WTC11 (cell line): ENCODE measurements around the gene AEBP2. TPM values are rescaled to one million over a fixed set of nuclear protein-coding genes. Genes with fewer than 3 reads are reported as not detected.

Experiments used
- ATAC-seq: fragments of 200-7000 bp; cut with Tn5 transposase; 2 replicates; pipeline ENCODE4 v1.10.0; 2021; ENCODE audit warnings: mild to moderate bottlenecking, moderate library complexity
- CTCF ChIA-PET: fragments of 300-600 bp; sonication (Branson Sonifier 250); formaldehyde crosslinking; loops from one replicate; lab custom pipeline; 2021; ENCODE audit warnings: antibody characterized with exemption; lab: Charles Lee
- POLR2A ChIA-PET: fragments of 350-600 bp; sonication (Branson Sonifier 250); formaldehyde crosslinking; loops from one replicate; lab custom pipeline; 2021; ENCODE audit warnings: antibody characterized with exemption; lab: Charles Lee
- DNase-seq: peaks from one replicate; pipeline ENCODE4 v3.0.0; 2021; ENCODE audit warnings: low spot score
- H3K27ac Mint-ChIP-seq: 2 replicates; pipeline ENCODE4 v1.8.0; 2021; ENCODE audit warnings: mixed read lengths
- H3K27me3 Mint-ChIP-seq: 2 replicates; pipeline ENCODE4 v1.8.0; 2021; ENCODE audit warnings: low read depth, mild to moderate bottlenecking, moderate library complexity, mixed read lengths
- H3K36me3 Mint-ChIP-seq: 2 replicates; pipeline ENCODE4 v1.8.0; 2021; ENCODE audit warnings: mixed read lengths
- H3K4me1 Mint-ChIP-seq: 2 replicates; pipeline ENCODE4 v1.8.0; 2022; ENCODE audit warnings: mixed read lengths
- H3K4me3 Mint-ChIP-seq: 2 replicates; pipeline ENCODE4 v1.8.0; 2021; ENCODE audit warnings: mild to moderate bottlenecking, moderate library complexity, mixed read lengths
- H3K9me3 Mint-ChIP-seq: 2 replicates; pipeline ENCODE4 v1.8.0; 2021; ENCODE audit warnings: mixed read lengths
- CDX4 ChIP-seq: fragments of 250-450 bp; sonication (Bioruptor Pico); IDR thresholded peaks from 2 replicates; pipeline ENCODE4 v1.9.0; 2021; ENCODE audit warnings: moderate library complexity, mild to moderate bottlenecking, inconsistent platforms, borderline replicate concordance
- CREM ChIP-seq: sonication (generic); formaldehyde crosslinking; IDR thresholded peaks from 2 replicates; pipeline ENCODE4 v1.8.1; 2022; ENCODE audit warnings: mild to moderate bottlenecking, missing genetic modification reagents, moderate library complexity
- ETV6 ChIP-seq: sonication (generic); formaldehyde crosslinking; IDR thresholded peaks from 2 replicates; pipeline ENCODE4 v1.8.1; 2022; ENCODE audit warnings: mild to moderate bottlenecking, missing genetic modification reagents
- GRHL2 ChIP-seq: fragments of 250-450 bp; sonication (Bioruptor Pico); IDR thresholded peaks from 2 replicates; pipeline ENCODE4 v1.8.0; 2022; ENCODE audit warnings: mild to moderate bottlenecking, moderate library complexity; ENCODE audit not compliant: insufficient replicate concordance, severe bottlenecking
- GTF2I ChIP-seq: fragments of 250-450 bp; sonication (Bioruptor Pico); conservative IDR thresholded peaks from 2 replicates; pipeline ENCODE4 v1.4.0; 2021; ENCODE audit warnings: mild to moderate bottlenecking
- HMGA2 ChIP-seq: fragments of 250-450 bp; sonication (Bioruptor Pico); IDR thresholded peaks from 2 replicates; pipeline ENCODE4 v1.4.0; 2021; ENCODE audit warnings: mild to moderate bottlenecking, moderate library complexity
- JAZF1 ChIP-seq: fragments of 250-450 bp; sonication (Bioruptor Pico); IDR thresholded peaks from 2 replicates; pipeline ENCODE4 v1.9.0; 2021; ENCODE audit warnings: moderate library complexity, mild to moderate bottlenecking, inconsistent platforms
- OVOL2 ChIP-seq: fragments of 250-450 bp; sonication (Bioruptor Pico); IDR thresholded peaks from 2 replicates; pipeline ENCODE4 v1.9.0; 2021; ENCODE audit warnings: mild to moderate bottlenecking, borderline replicate concordance
- PRRX2 ChIP-seq: fragments of 250-450 bp; sonication (Bioruptor Pico); IDR thresholded peaks from 2 replicates; pipeline ENCODE4 v1.8.0; 2021; ENCODE audit warnings: mild to moderate bottlenecking
- RORB ChIP-seq: fragments of 250-450 bp; sonication (Bioruptor Pico); IDR thresholded peaks from 2 replicates; pipeline ENCODE4 v1.9.0; 2021; ENCODE audit warnings: mild to moderate bottlenecking
- ZBTB43 ChIP-seq: sonication (generic); formaldehyde crosslinking; IDR thresholded peaks from 2 replicates; pipeline ENCODE4 v1.8.1; 2023; ENCODE audit warnings: mild to moderate bottlenecking, missing genetic modification reagents
- ZNF425 ChIP-seq: fragments of 250-450 bp; sonication (Bioruptor Pico); conservative IDR thresholded peaks from 2 replicates; pipeline ENCODE4 v1.9.0; 2021; ENCODE audit warnings: mild to moderate bottlenecking
- total RNA-seq: library from RNA; stranded (reverse); gene quantifications from 3 replicates; pipeline ENCODE4 v1.2.3, GENCODE V29; 2021
- TF ChIP-seq, protein P1 (sequence below): sonication (generic); formaldehyde crosslinking; IDR thresholded peaks from 2 replicates; pipeline ENCODE4 v1.8.1; 2022; ENCODE audit warnings: mild to moderate bottlenecking, missing genetic modification reagents, moderate library complexity, borderline replicate concordance
- TF ChIP-seq, protein P2 (sequence below): sonication (generic); formaldehyde crosslinking; IDR thresholded peaks from 2 replicates; pipeline ENCODE4 v1.8.1; 2022; ENCODE audit warnings: mild to moderate bottlenecking, moderate library complexity, missing genetic modification reagents

AEBP2 gene
- total RNA-seq, 1 experiment from 2014 or later: 65.9 TPM

- Mint-ChIP-seq H3K4me3 (peak overlapping the region; percentile 60), H3K4me1 (peaks cover 59% of the 10 kb centered on the region)
Measured at GRCh38 chr12:19444097-19444496, 4.8 kb downstream of the AEBP2 start.

DNA sequence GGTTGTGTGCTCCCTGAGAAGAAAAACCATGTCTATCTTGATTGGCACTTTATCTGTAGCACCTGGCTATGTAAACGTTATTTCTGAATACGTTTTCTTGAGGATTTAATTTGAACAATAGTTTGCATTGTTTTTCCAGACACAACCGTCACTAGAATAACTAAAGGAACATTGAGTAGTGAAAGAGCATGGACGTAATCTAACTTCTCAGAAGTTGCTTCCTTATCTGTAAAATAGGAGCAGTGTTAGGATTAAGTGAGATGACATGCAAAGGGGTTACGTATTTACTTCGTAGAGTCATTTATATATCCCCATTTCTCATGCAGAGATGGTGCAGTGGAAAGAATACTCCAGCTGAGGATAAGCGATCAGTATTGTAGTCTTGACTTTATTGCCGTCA lies 8.1 kb downstream of the AEBP2 start:
- no peak for DNase-seq
- H3K27me3 Mint-ChIP-seq: no peaks in the 10 kb centered on the region
- peaks cover 12% of the 10 kb centered on the region for H3K36me3 Mint-ChIP-seq
- H3K4me1 Mint-ChIP-seq: peaks cover 76% of the 10 kb centered on the region
- TF ChIP-seq, protein P1, sequence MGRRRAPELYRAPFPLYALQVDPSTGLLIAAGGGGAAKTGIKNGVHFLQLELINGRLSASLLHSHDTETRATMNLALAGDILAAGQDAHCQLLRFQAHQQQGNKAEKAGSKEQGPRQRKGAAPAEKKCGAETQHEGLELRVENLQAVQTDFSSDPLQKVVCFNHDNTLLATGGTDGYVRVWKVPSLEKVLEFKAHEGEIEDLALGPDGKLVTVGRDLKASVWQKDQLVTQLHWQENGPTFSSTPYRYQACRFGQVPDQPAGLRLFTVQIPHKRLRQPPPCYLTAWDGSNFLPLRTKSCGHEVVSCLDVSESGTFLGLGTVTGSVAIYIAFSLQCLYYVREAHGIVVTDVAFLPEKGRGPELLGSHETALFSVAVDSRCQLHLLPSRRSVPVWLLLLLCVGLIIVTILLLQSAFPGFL (CRISPR knock-in tag): no peak
- TF ChIP-seq, protein P2, sequence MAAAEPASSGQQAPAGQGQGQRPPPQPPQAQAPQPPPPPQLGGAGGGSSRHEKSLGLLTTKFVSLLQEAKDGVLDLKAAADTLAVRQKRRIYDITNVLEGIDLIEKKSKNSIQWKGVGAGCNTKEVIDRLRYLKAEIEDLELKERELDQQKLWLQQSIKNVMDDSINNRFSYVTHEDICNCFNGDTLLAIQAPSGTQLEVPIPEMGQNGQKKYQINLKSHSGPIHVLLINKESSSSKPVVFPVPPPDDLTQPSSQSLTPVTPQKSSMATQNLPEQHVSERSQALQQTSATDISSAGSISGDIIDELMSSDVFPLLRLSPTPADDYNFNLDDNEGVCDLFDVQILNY (CRISPR knock-in tag): no peak
- TF ChIP-seq HMGA2 (CRISPR knock-in tag): no peak
- TF ChIP-seq RORB (CRISPR knock-in tag): no peak
- TF ChIP-seq ZNF425 (CRISPR knock-in tag): no peak
- no peak for TF ChIP-seq ETV6 (CRISPR knock-in tag)
- H3K4me3 Mint-ChIP-seq: peak overlapping the region; percentile 7; the same call in 1 of the 2 replicates
- ChIA-PET CTCF (no interaction called here), POLR2A (no interaction called here)
- H3K27ac Mint-ChIP-seq: peak overlapping the region; percentile 61
- no peaks in the 10 kb centered on the region for H3K9me3 Mint-ChIP-seq
- no peak for ATAC-seq

More at GRCh38 chr12:19444097-19444496, 4.8 kb downstream of the AEBP2 start:
- Mint-ChIP-seq H3K36me3 (peaks cover 32% of the 10 kb centered on the region), H3K27me3 (no peaks in the 10 kb centered on the region; the same call in 1 of the 2 replicates), H3K9me3 (no peaks in the 10 kb centered on the region), H3K27ac (peak overlapping the region; percentile 55)
- POLR2A ChIA-PET: no interaction called here
- no peak for DNase-seq
- CTCF ChIA-PET: no interaction called here
- TF ChIP-seq OVOL2: no peak
- no peak for TF ChIP-seq GRHL2 (CRISPR knock-in tag)
- no peak for TF ChIP-seq ZBTB43
- no peak for TF ChIP-seq CDX4 (CRISPR knock-in tag)
- TF ChIP-seq PRRX2 (CRISPR knock-in tag): no peak
- TF ChIP-seq GTF2I: no peak
- TF ChIP-seq RORB (CRISPR knock-in tag): no peak
- ATAC-seq: no peak

DNA sequence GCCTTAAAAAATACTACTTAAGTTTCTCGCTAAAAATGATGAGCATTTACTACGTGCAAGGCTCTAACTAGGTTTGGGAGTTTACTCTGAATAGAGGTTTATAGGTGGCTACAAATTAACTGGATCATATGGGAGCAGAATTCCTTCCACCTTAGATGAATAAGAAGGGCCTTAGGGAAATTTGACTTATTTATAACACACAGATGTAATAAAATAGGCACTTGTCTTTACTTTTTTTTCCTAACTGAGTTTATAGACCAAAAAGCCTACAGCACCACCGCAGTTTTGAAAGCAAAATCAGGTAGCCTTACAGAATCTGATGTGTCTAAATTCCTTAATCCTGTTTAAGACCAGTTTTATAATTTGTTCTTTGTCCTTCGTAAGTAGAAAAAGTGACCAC lies 10.5 kb downstream of the AEBP2 start:
- no peak for TF ChIP-seq CREM (CRISPR knock-in tag)
- TF ChIP-seq JAZF1 (CRISPR knock-in tag): no peak
- no peak for TF ChIP-seq RORB (CRISPR knock-in tag)
- CTCF ChIA-PET: no interaction called here
- no peak for ATAC-seq
- no peak for DNase-seq
- H3K27me3 Mint-ChIP-seq: no peaks in the 10 kb centered on the region
- no peaks in the 10 kb centered on the region for H3K9me3 Mint-ChIP-seq
- POLR2A ChIA-PET: no interaction called here
- no peak overlapping the region; the same call in 1 of the 2 replicates for H3K27ac Mint-ChIP-seq
- no peak overlapping the region for H3K4me3 Mint-ChIP-seq
- H3K36me3 Mint-ChIP-seq: peaks cover 12% of the 10 kb centered on the region; the same call in 1 of the 2 replicates
- peaks cover 81% of the 10 kb centered on the region for H3K4me1 Mint-ChIP-seq
